Measurements from ENCODE around the gene SLC7A5.
"Not testable (repeated sequence)": the region's sequence is repeated elsewhere in the genome, so short reads cannot be mapped to it uniquely, and the experiment has no call there.

The SLC7A5 gene

DNA sequence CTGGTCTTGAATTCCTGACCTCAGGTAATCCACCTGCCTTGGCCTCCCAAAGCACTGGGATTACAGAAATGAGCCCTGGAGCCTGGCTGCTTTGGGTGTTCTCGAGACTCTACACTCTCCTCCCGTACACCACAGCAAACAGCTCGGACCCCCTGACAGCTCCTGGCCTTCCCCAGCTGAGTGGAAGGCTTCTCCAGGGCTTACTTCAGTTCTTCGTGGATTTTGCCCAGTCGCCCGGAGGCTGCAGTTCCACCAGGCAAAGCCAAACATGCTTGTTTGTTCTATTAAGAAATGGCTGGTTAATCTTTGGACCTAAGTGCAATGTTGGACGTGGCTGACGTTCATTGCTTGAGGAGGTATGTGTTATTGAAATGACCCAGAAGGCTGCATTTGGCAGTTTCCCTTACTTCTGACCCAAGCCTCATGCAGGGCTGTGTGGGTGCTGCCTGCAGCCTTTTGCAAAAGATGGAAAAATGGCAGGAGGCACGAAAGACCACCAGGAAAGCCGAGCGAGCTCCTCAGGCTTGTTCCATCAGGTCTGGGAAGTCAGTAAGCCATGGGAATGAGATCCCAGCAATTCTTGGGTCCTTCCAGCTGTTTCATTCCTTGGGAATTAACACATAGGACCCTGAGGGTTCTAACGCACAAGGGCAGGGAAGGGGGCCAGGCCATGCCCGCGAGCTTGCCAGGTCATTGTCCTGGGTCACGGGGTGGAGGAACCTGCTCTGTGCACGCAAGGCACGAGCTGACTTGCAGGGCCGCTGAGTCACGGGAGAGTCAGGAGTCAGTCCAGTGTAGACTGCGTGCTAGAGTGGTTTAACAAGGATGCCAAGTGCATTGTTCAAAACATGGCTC is 79.6 kb downstream of the SLC7A5 start:
- Histone ChIP-seq H3K9ac (ENCODE audit: low read depth, low read length) (no peak overlapping the region), H3K4me2 (ENCODE audit: insufficient read depth, low read length) (no peak overlapping the region)

DNA sequence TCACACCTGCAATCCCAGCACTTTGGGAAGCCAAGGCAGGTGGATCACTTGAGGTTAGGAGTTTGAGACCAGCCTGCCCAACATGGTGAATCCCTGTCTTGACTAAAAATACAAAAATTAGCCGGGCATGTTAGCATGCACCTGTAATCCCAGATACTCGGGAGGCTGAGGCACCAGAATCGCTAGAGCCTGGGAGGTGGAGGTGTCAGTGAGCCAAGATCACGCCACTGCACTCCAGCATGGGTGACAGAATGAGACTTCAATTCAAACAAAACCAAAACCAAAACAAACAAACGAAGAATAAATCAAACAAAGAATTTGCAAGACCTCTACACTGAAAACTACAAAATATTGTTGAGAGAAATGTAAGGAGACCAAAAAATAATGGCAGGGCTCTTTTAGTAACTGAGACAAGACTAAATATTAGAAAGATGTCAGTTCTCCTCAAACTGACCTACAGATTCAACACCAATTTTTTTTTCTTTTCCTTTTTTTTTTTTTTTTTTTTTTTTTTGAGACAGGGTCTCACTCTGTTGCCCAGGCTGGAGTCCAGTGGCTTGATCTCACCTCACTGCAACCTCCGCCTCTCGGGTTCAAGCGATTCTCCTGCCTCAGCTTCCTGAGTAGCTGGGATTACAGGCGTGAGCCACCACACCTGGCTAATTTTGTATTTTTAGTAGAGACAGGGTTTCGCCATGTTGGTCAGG is 80.4 kb downstream of the SLC7A5 start:
- H3K4me2 ChIP-seq (ENCODE audit: insufficient read depth, low read length); ATAC-seq (ENCODE audit: insufficient read depth, low read depth); H3K9me3 ChIP-seq (ENCODE audit: insufficient read depth, low read length, severe bottlenecking); H4K20me1 ChIP-seq (ENCODE audit: insufficient read depth, low read length); H3K79me2 ChIP-seq (ENCODE audit: insufficient read depth, low read length); H3K4me1 ChIP-seq (ENCODE audit: insufficient read depth, low read length); H3K9ac ChIP-seq (ENCODE audit: low read depth, low read length); DNase-seq; H3K36me3 ChIP-seq (ENCODE audit: insufficient read depth, low read length); H3K4me3 ChIP-seq (ENCODE audit: low read depth in 1 of 2, low read length in 2 of 2); H2AFZ ChIP-seq (ENCODE audit: low read depth, low read length); H3K27ac ChIP-seq (ENCODE audit: low read length); H3K27me3 ChIP-seq (ENCODE audit: insufficient read depth, low read length, poor library complexity): not testable (repeated sequence)

More for the DNA sequence above, 79.6 kb downstream of the SLC7A5 start:
- H3K4me1 ChIP-seq (ENCODE audit: insufficient read depth, low read length), result no peaks in the 10 kb centered on the region
- H3K4me3 ChIP-seq (ENCODE audit: low read depth in 1 of 2, low read length in 2 of 2), result no peak overlapping the region
- no peaks in the 10 kb centered on the region for H3K27me3 ChIP-seq (ENCODE audit: insufficient read depth, low read length, poor library complexity)
- no peak overlapping the region; the same call in 1 of the 2 replicates for H2AFZ ChIP-seq (ENCODE audit: low read depth, low read length)
- no peak overlapping the region for H3K27ac ChIP-seq (ENCODE audit: low read length)
- DNase-seq (no peak), ATAC-seq (ENCODE audit: insufficient read depth, low read depth) (no peak)
- H3K9me3 ChIP-seq (ENCODE audit: insufficient read depth, low read length, severe bottlenecking), result no peaks in the 10 kb centered on the region
- TF ChIP-seq, protein P1, sequence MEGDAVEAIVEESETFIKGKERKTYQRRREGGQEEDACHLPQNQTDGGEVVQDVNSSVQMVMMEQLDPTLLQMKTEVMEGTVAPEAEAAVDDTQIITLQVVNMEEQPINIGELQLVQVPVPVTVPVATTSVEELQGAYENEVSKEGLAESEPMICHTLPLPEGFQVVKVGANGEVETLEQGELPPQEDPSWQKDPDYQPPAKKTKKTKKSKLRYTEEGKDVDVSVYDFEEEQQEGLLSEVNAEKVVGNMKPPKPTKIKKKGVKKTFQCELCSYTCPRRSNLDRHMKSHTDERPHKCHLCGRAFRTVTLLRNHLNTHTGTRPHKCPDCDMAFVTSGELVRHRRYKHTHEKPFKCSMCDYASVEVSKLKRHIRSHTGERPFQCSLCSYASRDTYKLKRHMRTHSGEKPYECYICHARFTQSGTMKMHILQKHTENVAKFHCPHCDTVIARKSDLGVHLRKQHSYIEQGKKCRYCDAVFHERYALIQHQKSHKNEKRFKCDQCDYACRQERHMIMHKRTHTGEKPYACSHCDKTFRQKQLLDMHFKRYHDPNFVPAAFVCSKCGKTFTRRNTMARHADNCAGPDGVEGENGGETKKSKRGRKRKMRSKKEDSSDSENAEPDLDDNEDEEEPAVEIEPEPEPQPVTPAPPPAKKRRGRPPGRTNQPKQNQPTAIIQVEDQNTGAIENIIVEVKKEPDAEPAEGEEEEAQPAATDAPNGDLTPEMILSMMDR (IDR thresholded peaks at IDR 0.05; ENCODE audit: borderline replicate concordance, extremely low read depth, low read length, poor library complexity, severe bottlenecking), result no peak
- no peak for TF ChIP-seq EZH2 (IDR thresholded peaks at IDR 0.05; ENCODE audit: borderline replicate concordance, low read depth, low read length, severe bottlenecking)
- H3K36me3 ChIP-seq (ENCODE audit: insufficient read depth, low read length), result no peaks in the 10 kb centered on the region
- no peaks in the 10 kb centered on the region for H4K20me1 ChIP-seq (ENCODE audit: insufficient read depth, low read length)
- H3K79me2 ChIP-seq (ENCODE audit: insufficient read depth, low read length), result no peaks in the 10 kb centered on the region

DNA sequence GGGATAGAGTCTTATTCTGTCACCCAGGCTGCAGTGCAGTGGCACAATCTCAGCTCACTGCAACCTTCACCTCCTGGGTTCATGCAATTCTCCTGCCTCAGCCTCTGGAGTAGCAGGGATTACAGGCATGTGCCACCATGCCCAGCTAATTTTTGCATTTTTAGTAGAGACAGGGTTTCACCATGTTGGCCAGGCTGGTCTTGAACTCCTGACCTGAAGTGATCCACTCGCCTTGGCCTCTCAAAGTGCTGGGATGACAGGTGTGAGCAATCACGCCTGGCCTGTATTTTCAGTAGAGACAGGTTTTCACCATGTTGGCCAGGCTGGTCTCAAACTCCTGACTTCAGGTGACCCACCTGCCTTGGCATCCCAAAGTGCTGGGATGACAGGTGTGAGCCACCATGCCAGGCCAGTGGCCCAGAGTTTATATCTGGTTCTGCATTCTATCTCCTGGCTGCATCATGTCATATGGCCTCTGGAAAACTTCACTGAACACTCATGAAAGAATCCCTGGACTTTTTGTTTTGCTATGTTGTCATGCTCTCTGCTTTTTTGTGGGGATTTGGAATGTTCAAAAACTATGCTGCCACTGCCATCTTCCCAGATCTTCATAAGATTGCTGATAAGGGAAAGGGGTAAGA is 81.7 kb downstream of the SLC7A5 start:
- H3K36me3 ChIP-seq (ENCODE audit: insufficient read depth, low read length); H3K79me2 ChIP-seq (ENCODE audit: insufficient read depth, low read length); H3K9me3 ChIP-seq (ENCODE audit: insufficient read depth, low read length, severe bottlenecking); H3K4me2 ChIP-seq (ENCODE audit: insufficient read depth, low read length); H3K27me3 ChIP-seq (ENCODE audit: insufficient read depth, low read length, poor library complexity); H3K27ac ChIP-seq (ENCODE audit: low read length); H2AFZ ChIP-seq (ENCODE audit: low read depth, low read length); H3K9ac ChIP-seq (ENCODE audit: low read depth, low read length); H3K4me1 ChIP-seq (ENCODE audit: insufficient read depth, low read length); ATAC-seq (ENCODE audit: insufficient read depth, low read depth); DNase-seq; H3K4me3 ChIP-seq (ENCODE audit: low read depth in 1 of 2, low read length in 2 of 2); H4K20me1 ChIP-seq (ENCODE audit: insufficient read depth, low read length): not testable (repeated sequence)

DNA sequence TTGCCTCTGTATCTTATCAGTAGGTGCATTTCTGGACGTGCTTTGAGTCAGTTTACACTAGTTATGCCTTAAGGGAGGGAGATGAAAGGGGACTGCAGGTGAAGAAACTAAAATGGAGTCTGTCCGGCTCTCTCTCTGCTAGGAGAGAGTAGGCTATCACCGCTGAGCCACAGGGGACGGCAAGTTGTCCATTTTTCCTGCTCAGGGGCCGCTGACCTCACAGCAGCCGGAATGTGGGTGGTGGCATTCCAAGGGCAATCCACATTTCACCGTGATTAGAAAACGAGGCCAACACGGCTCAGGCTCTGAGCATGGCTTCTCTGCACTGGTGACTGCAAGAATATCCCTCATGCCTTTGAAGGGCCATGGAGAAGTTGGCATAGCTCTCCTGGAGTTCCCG is 84.5 kb downstream of the SLC7A5 start:
- Histone ChIP-seq H3K27me3 (ENCODE audit: insufficient read depth, low read length, poor library complexity) (no peaks in the 10 kb centered on the region), H3K27ac (ENCODE audit: low read length) (no peak overlapping the region), H2AFZ (ENCODE audit: low read depth, low read length) (no peak overlapping the region), H3K4me2 (ENCODE audit: insufficient read depth, low read length) (no peak overlapping the region), H3K79me2 (ENCODE audit: insufficient read depth, low read length) (no peaks in the 10 kb centered on the region), H3K36me3 (ENCODE audit: insufficient read depth, low read length) (no peaks in the 10 kb centered on the region), H4K20me1 (ENCODE audit: insufficient read depth, low read length) (no peaks in the 10 kb centered on the region), H3K4me3 (ENCODE audit: low read depth in 1 of 2, low read length in 2 of 2) (no peak overlapping the region), H3K9ac (ENCODE audit: low read depth, low read length) (no peak overlapping the region), H3K4me1 (ENCODE audit: insufficient read depth, low read length) (peaks cover 21% of the 10 kb centered on the region), H3K9me3 (ENCODE audit: insufficient read depth, low read length, severe bottlenecking) (no peaks in the 10 kb centered on the region)
- no peak for TF ChIP-seq EZH2 (IDR thresholded peaks at IDR 0.05; ENCODE audit: borderline replicate concordance, low read depth, low read length, severe bottlenecking)
- TF ChIP-seq, protein P1 (IDR thresholded peaks at IDR 0.05; ENCODE audit: borderline replicate concordance, extremely low read depth, low read length, poor library complexity, severe bottlenecking), result no peak
- no peak for DNase-seq
- ATAC-seq (ENCODE audit: insufficient read depth, low read depth), result no peak
